T-helper 1 cell (primary cell): ENCODE results near the gene FBXL13.
"Not testable (repeated sequence)": the region's sequence is repeated elsewhere in the genome, so short reads cannot be mapped to it uniquely, and the experiment has no call there.

Experiments used
- DNase-seq, 5 donors: peaks; one replicate each; pipeline ENCODE4 v3.0.0-alpha.2; 2012 to 2020

Gene FBXL13

DNA sequence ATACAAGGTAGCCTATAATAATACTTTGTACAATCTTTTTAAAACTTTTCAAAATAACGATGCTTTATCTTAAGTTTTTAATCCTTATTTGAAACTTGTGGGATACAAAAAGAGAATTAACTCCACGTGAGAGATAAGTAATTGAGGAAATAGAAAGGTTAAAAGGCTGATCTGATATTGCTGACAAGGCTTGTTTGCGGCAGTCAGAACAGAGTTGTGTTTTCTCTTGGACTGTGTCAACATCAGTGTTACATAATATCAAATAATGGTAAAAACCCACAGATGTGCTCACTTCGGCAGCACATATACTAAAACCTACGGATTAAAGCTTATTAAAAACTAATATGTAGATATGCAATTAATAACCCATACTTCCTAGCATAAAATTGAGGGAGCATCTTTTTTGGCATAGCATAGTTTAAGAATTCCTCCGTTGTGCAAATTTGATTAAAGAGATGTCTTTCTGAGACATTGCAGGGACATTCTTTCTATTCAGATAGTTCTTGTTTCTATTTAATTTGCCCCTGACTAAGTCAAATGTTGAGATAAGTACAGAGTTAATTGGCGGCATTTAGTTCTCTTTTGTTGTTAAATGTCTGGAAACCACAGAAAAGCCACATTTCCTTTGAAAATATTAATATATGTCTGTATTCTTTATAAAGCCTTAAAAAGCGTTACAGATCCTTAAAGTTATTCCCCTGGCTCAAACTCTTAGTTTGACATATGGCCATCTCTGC, 262.5 kb downstream of the FBXL13 start:
- no peak for DNase-seq

DNA sequence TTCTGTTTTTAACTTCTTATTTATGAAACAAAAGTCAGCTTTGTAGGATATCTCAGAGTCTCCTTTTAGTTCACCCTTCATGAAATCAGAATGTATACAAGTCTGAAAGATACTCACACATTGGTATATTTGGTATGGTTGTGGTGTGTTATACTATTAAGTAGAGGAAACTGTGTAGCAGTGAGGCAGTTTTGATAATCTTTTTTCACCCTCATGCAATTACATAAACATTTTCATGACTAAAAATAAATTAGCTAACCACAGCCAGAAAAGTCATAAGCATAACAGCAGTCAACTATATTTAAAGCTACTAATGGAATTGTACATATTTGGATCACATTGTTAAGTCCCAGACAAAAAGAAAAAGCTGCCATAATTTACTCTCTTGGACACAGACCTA, 263.7 kb downstream of the FBXL13 start:
- no peak for DNase-seq

DNA sequence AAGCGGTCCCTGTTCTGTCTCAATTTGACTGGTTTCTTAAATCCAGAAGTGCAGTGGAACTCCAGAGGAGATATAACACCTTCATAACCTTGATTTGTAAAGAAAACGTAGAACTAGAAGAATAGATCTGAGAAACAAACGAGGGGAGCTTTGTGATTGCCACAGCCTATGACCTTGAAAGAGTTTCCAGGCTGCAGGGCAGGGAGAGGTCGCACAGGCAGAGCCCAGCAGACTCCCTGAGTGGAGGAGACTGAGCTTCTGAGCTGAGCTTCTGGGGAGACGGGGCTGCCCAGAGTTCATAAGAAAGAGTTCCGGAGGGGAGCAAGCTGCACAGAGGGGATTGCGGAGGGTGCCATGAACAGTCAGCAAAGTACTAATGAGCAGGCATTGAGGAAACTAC, 268.0 kb downstream of the FBXL13 start:
- DNase-seq = no peak

DNA sequence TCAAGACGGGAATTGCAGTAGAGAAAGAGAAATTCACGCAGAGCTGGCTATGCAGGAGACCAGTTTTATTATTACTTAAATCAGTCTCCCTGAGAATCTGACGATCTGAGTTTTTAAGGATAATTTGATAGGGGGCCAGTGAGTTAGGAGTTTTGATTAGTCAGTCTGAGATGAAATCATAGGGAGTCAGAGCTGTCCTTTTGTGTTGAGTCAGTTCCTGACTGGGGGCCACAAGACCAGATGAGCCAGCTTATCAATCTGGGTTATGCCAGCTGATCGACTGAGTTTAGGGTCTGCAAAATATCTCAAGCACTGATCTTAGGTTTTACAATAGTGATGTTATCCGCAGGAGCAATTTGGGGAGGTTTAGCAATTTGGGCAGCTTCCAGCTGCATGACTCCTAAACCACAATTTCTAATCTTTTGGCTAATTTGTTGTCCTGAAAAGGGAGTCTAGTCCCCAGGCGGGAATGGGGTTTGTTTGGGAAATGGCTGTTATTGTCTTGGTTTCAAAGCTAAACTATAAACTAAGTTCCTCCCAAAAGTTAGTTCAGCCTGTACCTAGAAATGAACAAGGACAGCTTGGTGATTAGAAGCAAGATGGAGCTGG, 278.5 kb downstream of the FBXL13 start:
- not testable (repeated sequence) for DNase-seq

DNA sequence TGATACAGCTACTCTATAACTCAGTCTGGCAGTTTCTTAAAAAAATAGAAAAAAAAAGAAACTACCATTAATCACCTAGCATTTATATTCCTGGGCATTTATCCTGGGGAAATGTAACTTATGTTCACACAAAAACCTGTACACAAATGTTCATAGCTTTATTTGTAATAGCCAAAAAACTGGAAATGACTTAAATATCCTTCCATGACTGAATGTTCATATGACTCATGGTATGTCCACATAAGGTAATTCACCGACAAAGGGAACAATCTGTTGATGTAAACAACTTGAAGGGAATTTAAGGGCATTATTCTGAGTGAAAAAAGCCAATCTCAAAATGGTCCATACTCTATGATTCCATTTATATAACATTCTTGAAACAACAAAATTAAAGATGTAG, 280.0 kb downstream of the FBXL13 start:
- DNase-seq = not testable (repeated sequence)

DNA sequence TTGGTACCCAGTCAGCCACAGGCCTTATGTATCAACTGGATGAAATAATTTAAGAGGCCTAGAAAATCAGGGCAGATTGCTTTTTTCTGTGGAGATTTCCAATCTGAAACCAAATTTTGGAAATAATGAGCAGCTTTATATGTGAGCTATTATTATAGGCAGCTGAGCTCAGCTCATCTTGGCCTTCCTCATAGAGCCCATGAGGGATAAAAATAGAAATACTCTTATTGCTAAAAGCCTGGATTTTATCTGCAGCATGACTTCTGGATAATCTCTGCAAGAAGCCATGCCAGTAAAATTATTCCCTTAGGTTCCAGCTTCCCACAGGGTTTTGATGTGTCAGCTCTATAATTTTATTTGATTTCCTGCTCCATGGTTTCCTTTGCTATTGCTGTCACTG, 282.8 kb downstream of the FBXL13 start:
- DNase-seq = not testable (repeated sequence)

DNA sequence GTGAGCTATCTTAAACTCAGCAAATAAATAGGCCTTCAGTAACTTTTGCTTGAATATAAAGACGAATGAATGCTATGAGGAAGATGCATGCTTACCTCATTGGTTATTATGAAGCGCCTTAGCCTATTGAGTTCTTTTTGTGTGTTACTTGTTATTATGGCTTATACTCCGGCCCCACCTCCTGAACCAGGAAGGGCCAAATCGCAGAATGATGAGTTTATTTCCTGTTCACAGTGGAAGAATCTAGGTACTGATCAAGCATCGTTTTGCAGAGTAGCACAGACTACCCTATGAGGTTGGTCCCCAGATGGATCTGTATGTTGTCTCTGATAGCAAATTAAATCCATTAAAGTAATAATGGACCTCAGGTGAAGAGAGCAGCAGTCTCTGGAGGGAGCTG, 283.2 kb downstream of the FBXL13 start:
- DNase-seq = not testable (repeated sequence)

DNA sequence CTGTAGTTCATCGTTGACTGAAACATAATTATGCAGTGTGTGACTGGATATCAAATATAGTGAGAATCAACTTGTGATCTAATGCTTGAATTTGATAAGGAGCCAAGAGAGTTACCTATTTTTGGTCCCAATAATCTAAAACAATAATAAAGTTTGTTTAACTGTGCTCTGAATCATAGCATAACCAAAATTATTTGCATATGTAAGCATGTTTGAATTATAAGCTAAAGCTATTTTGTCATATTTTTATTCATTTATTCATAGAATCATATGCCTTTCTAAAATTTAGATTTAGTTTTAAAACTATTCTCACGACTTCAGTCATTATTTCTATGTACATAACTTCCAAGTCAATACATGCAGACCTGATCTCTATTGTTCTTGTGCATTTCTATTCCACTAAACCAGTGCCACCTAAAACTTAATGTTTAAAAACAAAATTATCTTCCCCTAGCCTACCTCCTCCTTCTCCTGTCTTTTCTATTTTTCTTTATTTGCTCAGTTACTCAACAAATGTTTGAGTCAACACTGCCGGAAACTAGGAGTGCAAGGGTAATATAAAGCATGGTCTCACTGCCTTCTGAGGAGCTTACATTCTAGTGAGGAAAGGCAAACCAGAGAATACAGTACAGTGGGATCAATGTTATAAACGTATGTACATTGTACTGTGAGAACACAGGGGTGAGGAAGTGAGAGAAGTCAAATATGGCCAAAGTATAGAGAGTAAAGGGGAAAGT, 284.1 kb downstream of the FBXL13 start:
- not testable (repeated sequence) for DNase-seq

DNA sequence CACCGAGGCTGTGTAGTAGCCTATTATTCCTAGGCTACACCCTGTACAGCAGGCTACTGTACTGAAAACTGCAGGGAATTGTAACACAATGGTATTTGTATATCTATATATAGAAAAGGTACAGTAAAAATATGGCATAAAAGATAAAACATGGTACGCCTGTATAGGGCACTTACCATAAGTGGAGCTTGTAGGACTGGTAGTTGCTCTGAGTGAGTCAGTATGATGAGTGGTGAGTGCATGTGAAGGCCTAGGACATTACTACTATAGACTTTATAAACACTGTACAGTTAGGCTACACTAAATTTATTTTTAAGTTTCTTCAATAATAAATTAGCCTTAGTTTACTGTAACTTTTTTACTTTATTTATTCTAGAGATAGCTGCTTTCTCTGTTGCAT, 285.8 kb downstream of the FBXL13 start:
- DNase-seq = not testable (repeated sequence)

DNA sequence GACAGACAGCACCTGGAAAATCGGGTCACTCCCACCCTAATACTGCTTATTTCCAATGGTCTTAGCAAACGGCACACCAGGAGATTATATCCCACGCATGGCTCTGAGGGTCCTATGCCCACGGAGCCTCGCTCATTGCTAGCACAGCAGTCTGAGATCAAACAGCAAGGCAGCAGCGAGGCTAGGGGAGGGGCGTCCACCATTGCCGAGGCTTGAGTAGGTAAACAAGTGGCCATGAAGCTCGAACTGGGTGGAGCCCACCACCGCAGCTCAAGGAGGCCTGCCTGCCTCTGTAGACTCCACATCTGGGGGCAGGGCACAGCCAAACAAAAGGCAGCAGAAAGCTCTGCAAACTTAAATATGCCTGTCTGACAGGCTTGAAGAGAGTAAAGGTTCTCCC, 293.7 kb downstream of the FBXL13 start:
- not testable (repeated sequence) for DNase-seq

DNA sequence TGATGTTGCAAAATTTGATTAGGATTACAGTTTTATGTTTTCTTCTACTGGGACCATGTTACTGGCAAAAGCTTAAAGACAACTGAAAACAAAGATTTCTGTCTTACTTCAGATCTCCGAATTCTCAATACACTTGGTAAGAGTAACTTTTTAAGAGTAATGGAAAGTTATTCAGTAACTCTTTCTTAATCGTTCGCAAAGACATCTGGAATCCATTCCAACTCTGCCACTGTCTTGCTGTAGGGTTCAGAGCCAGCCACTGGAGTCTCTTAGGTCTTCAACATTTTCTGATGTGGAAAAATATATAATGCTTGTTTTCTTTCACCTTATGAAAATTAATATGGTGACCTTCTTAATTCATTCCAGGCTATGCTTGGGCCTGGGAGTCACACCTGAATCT, 295.9 kb downstream of the FBXL13 start:
- DNase-seq = not testable (repeated sequence)

DNA sequence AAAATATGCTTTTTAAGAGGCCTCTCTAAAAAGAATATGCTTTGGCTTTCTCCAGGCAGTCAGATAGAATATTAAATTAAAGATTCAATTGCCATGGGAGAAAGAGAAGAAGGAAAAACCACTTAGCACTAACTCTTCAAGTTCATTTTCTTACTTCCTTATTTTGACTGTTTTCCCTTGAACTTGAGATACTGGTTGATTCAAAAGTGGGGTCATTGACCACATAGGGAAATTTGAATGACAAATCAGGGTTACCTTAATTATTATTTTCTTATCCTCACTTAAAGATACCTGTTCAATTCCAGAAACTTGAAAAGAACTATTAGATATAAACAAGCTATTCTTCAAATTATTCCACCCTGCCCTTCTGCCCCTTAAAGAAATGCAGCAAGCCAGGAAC, 298.4 kb downstream of the FBXL13 start:
- DNase-seq = not testable (repeated sequence)

DNA sequence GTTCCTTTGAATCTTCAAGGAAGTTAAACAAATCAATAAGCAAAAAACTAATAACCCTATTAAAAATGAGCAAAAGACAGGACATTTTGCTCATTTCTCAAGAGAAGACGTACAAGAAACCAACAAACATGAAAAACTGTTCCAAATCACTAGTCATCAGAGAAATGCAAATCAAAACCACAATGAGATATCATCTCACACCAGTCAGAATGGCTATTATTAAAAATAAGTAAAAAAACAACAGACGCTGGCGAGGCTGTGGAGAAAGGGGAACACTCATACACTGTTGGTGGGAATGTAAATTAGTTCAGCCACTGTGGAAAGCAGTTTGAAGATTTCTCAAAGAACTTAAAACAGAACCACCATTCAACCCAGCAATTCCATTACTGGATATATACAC, 304.1 kb downstream of the FBXL13 start:
- DNase-seq = not testable (repeated sequence)

DNA sequence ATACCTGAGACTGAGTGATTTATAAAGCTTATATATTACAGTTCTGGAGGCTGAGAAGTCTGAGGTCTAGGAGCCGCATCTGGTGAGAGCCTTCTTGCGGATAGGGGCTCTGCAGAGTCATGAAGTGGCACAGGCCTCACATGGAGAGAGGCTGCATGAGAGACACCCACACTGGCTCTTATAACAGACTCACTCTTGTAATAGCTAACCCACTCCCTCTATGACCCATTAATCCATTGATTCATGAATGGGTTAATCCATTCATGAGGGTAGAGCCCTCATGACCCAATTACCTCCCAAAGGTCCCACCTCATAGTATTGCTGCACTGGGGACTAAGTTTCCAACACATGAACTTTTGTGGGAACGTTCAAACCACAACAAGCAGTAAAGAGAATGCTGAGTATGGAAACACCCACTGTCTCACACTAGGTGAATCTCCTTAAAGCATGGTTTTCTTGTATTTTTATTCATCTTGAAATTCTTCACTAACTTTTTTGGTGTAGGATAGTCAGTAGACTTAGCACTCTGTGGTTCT, 304.9 kb downstream of the FBXL13 start:
- DNase-seq = not testable (repeated sequence)

DNA sequence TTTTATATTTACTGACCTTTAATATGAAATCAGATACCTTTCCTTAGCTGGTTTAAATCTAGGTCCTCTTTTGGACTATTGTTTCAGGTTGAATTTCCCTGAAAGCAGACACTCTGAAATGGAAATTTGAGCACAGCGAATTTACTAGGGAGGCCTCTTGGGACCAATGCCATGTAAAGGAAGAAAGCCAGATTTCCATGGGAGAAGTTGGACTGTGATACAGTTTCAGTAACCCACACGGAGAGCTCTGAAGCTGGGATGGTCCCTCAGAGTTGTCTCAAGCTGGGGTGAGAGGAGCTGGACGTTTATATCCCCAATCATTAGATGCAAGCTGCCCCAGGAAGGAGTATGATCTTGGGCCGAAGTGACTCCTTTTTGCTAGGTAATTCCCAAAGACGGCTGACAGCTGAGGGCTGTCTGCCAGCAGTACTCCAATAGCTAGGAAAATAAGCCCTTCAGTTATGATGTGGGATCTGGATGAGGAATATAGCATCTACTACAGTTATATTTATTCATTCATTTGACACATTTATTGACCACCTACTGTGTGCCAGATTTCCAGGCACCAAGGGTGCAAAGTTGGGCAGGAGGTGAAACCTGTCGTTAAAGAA, 311.2 kb downstream of the FBXL13 start:
- DNase-seq = not testable (repeated sequence)
